IMR-90 (cell line): ENCODE data around the gene CYB561D1. TPM values are rescaled to one million over a fixed set of nuclear protein-coding genes. Genes with fewer than 3 reads are reported as not detected.

Experiments used
- ATAC-seq: fragments of 200-7000 bp; cut with Tn5 transposase; 2 replicates; pipeline ENCODE4 v1.9.1; 2020; ENCODE audit warnings: low read depth, mild to moderate bottlenecking, moderate library complexity
- BruUV-seq: library from RNA; stranded (reverse); fragments of 400-500 nt; replicated peaks from 2 replicates; lab custom pipeline; 2021; lab: Mats Ljungman, UMichigan
- CTCF ChIA-PET: fragments of 300-600 bp; formaldehyde crosslinking; extraction: SDS; loops from one replicate; lab custom pipeline; 2021; ENCODE audit warnings: antibody characterized with exemption; lab: Yijun Ruan, JAX
- POLR2A ChIA-PET: fragments of 300-600 bp; sonication (Branson Sonifier 250); formaldehyde crosslinking; loops from one replicate; lab custom pipeline; 2022; ENCODE audit warnings: antibody characterized with exemption; ENCODE audit not compliant: unreplicated experiment; lab: Charles Lee
- DNase-seq: peaks from one replicate; pipeline ENCODE4 v3.0.0; 2013
- H2AFZ ChIP-seq: replicated peaks from 2 replicates; pipeline ENCODE3; 2013; ENCODE audit warnings: low read length, mild to moderate bottlenecking; ENCODE audit not compliant: poor library complexity
- H2AK5ac ChIP-seq: 2 replicates; pipeline ENCODE4 v1.6.1; 2013; ENCODE audit warnings: low read depth, low read length, inconsistent platforms
- H2AK9ac ChIP-seq: replicated peaks from 2 replicates; pipeline ENCODE3; 2013; ENCODE audit warnings: mild to moderate bottlenecking, low read depth, low read length, moderate library complexity; ENCODE audit not compliant: poor library complexity
- H2BK120ac ChIP-seq: 2 replicates; pipeline ENCODE4 v1.6.1; 2013; ENCODE audit warnings: low read depth, low read length, inconsistent platforms
- H2BK15ac ChIP-seq: 3 replicates; pipeline ENCODE4 v1.6.1; 2013; ENCODE audit warnings: low read depth, low read length, inconsistent platforms
- H2BK20ac ChIP-seq: 2 replicates; pipeline ENCODE4 v1.6.1; 2013; ENCODE audit warnings: low read depth, mild to moderate bottlenecking, inconsistent platforms, low read length, moderate library complexity
- H2BK5ac ChIP-seq: 2 replicates; pipeline ENCODE4 v1.6.1; 2013; ENCODE audit warnings: mild to moderate bottlenecking, low read depth, low read length, inconsistent platforms; ENCODE audit not compliant: poor library complexity, severe bottlenecking
- H3K14ac ChIP-seq: replicated peaks from 2 replicates; pipeline ENCODE4 v1.6.1; 2013; ENCODE audit warnings: low read depth, low read length, inconsistent platforms
- H3K18ac ChIP-seq: 2 replicates; pipeline ENCODE4 v1.6.1; 2013; ENCODE audit warnings: low read depth, low read length, control low read depth
- H3K23ac ChIP-seq: 2 replicates; pipeline ENCODE4 v1.6.1; 2013; ENCODE audit warnings: low read depth, low read length, inconsistent platforms
- H3K27ac ChIP-seq: 2 replicates; pipeline ENCODE4 v1.5.1; 2013; ENCODE audit warnings: mild to moderate bottlenecking, control low read depth, low read length; ENCODE audit not compliant: insufficient read depth
- H3K27me3 ChIP-seq: 2 replicates; pipeline ENCODE4 v1.6.1; 2013; ENCODE audit warnings: low read length; ENCODE audit not compliant: control insufficient read depth, insufficient read depth
- H3K36me3 ChIP-seq: 2 replicates; pipeline ENCODE4 v1.6.1; 2013; ENCODE audit warnings: low read length, mixed read lengths; ENCODE audit not compliant: control insufficient read depth, insufficient read depth
- H3K4ac ChIP-seq: 2 replicates; pipeline ENCODE4 v1.6.1; 2013; ENCODE audit warnings: low read depth, low read length, inconsistent platforms
- H3K4me1 ChIP-seq: 2 replicates; pipeline ENCODE4 v1.6.1; 2013; ENCODE audit warnings: low read length, mixed read lengths; ENCODE audit not compliant: control insufficient read depth, insufficient read depth
- H3K4me2 ChIP-seq: 2 replicates; pipeline ENCODE4 v1.6.1; 2013; ENCODE audit warnings: low read depth, mild to moderate bottlenecking, control low read depth, low read length, moderate library complexity
- H3K4me3 ChIP-seq: 2 replicates; pipeline ENCODE4 v1.5.1; 2013; ENCODE audit warnings: low read depth, mild to moderate bottlenecking, control low read depth, low read length, moderate library complexity; ENCODE audit not compliant: insufficient read depth
- H3K56ac ChIP-seq: 2 replicates; pipeline ENCODE4 v1.6.1; 2013; ENCODE audit warnings: low read length, inconsistent platforms; ENCODE audit not compliant: insufficient read depth; ENCODE audit errors: extremely low read depth
- H3K79me1 ChIP-seq, 2 experiments: 2 replicates each; pipeline ENCODE4 v1.6.1; 2013; ENCODE audit warnings: low read length in 2 of 2, inconsistent platforms in 1 of 2, low read depth in 1 of 2
- H3K9ac ChIP-seq: 2 replicates; pipeline ENCODE4 v1.6.1; 2013; ENCODE audit warnings: low read depth, low read length, control low read depth
- H3K9me1 ChIP-seq: 2 replicates; pipeline ENCODE4 v1.6.1; 2013; ENCODE audit warnings: low read length, inconsistent platforms; ENCODE audit not compliant: insufficient read depth
- H3K9me3 ChIP-seq: 2 replicates; pipeline ENCODE4 v1.6.1; 2013; ENCODE audit warnings: low read length; ENCODE audit not compliant: control insufficient read depth, insufficient read depth
- H4K20me1 ChIP-seq: 2 replicates; pipeline ENCODE4 v1.6.1; 2013; ENCODE audit warnings: low read length, inconsistent platforms; ENCODE audit not compliant: insufficient read depth
- H4K5ac ChIP-seq: 2 replicates; pipeline ENCODE4 v1.6.1; 2013; ENCODE audit warnings: mild to moderate bottlenecking, low read depth, low read length, control low read depth
- H4K8ac ChIP-seq, 2 experiments: 2 replicates each; pipeline ENCODE4 v1.6.1; 2013; ENCODE audit warnings: low read depth in 2 of 2, low read length in 2 of 2, control low read depth in 1 of 2, inconsistent platforms in 1 of 2
- H4K91ac ChIP-seq: 2 replicates; pipeline ENCODE4 v1.6.1; 2013; ENCODE audit warnings: low read depth, low read length, inconsistent platforms; ENCODE audit not compliant: insufficient read depth
- BHLHE40 ChIP-seq: fragments of 150-350 bp; IDR thresholded peaks from 2 replicates; pipeline ENCODE4 v1.6.1; 2016; ENCODE audit warnings: mild to moderate bottlenecking, low read depth, low read length
- CEBPB ChIP-seq: IDR thresholded peaks from 2 replicates; pipeline ENCODE4 v1.6.1; 2012; ENCODE audit warnings: low read depth, low read length, improper control_type of control experiment
- CHD1 ChIP-seq: IDR thresholded peaks from 2 replicates; pipeline ENCODE4 v1.6.1; 2012; ENCODE audit warnings: low read depth, low read length, improper control_type of control experiment
- CTCF ChIP-seq: conservative IDR thresholded peaks from 2 replicates; pipeline ENCODE4 v1.5.1; 2012; ENCODE audit warnings: mild to moderate bottlenecking, low read depth, low read length, improper control_type of control experiment
- ELK1 ChIP-seq: fragments of 150-350 bp; IDR thresholded peaks from 2 replicates; pipeline ENCODE4 v1.6.1; 2016; ENCODE audit warnings: low read depth, mild to moderate bottlenecking, low read length, moderate library complexity, borderline replicate concordance
- FOS ChIP-seq: fragments of 150-350 bp; IDR thresholded peaks from 2 replicates; pipeline ENCODE4 v1.6.1; 2016; ENCODE audit warnings: low read depth, low read length
- MAFK ChIP-seq: IDR thresholded peaks from 2 replicates; pipeline ENCODE4 v1.6.1; 2012; ENCODE audit warnings: low read depth, low read length, improper control_type of control experiment
- MAZ ChIP-seq: IDR thresholded peaks from 2 replicates; pipeline ENCODE4 v1.6.1; 2012; ENCODE audit warnings: low read depth, mild to moderate bottlenecking, low read length, improper control_type of control experiment, moderate library complexity, borderline replicate concordance
- MXI1 ChIP-seq: IDR thresholded peaks from 2 replicates; pipeline ENCODE4 v1.6.1; 2012; ENCODE audit warnings: low read depth, mild to moderate bottlenecking, low read length, moderate library complexity, borderline replicate concordance
- NFE2L2 ChIP-seq: fragments of 150-350 bp; IDR thresholded peaks from 2 replicates; pipeline ENCODE4 v1.6.1; 2016; ENCODE audit warnings: low read depth, mild to moderate bottlenecking, low read length
- POLR2A ChIP-seq: IDR thresholded peaks from 2 replicates; pipeline ENCODE4 v1.6.1; 2012; ENCODE audit warnings: mild to moderate bottlenecking, low read depth, low read length
- RAD21 ChIP-seq: IDR thresholded peaks from 2 replicates; pipeline ENCODE4 v1.6.1; 2012; ENCODE audit warnings: low read length, improper control_type of control experiment
- RCOR1 ChIP-seq: IDR thresholded peaks from 2 replicates; pipeline ENCODE4 v1.6.1; 2012; ENCODE audit warnings: mild to moderate bottlenecking, low read length, improper control_type of control experiment; ENCODE audit not compliant: insufficient replicate concordance
- RFX5 ChIP-seq: IDR thresholded peaks from 2 replicates; pipeline ENCODE4 v1.8.0; 2012; ENCODE audit warnings: low read depth, mild to moderate bottlenecking, low read length, moderate library complexity
- SMC3 ChIP-seq: fragments of 150-350 bp; IDR thresholded peaks from 2 replicates; pipeline ENCODE4 v1.6.1; 2016; ENCODE audit warnings: low read depth, mild to moderate bottlenecking, antibody characterized with exemption, low read length, moderate library complexity
- USF2 ChIP-seq: fragments of 150-350 bp; IDR thresholded peaks from 2 replicates; pipeline ENCODE4 v1.6.1; 2017; ENCODE audit warnings: mild to moderate bottlenecking, antibody characterized with exemption, low read length, low read depth
- WGBS, 2 experiments: methylation state at CpG; one replicate each; pipeline versions ENCODE4 v1.1.5 to v1.1.7; 2013; ENCODE audit warnings: missing lambda C conversion rate in 2 of 2; ENCODE audit not compliant: insufficient read length in 1 of 2; ENCODE audit errors: extremely low coverage in 2 of 2; 5-methylcytosine and 5-hydroxymethylcytosine counted together
- dilution Hi-C: fragments of 300-500 bp; cut with HindIII; formaldehyde crosslinking; loops from one replicate; pipeline ENCODE4 v1.14.3; 2018; ENCODE audit warnings: low sequenced_read_pairs; ENCODE audit not compliant: unreplicated experiment
- in situ Hi-C: fragments of 300-500 bp; cut with MboI; formaldehyde crosslinking; loops from 3 replicates; pipeline ENCODE4 v1.14.3; 2019; ENCODE audit warnings: low sequenced_read_pairs, inconsistent platforms, mixed read lengths
- intact Hi-C: fragments of 100-400 bp; cut with micrococcal nuclease; formaldehyde crosslinking; loops from 2 replicates; pipeline ENCODE4 v1.10.0; 2022
- polyA plus RNA-seq, 3 experiments: library from polyadenylated mRNA; depleted of rRNA; stranded (reverse); fragments of >200 nt; gene quantifications; 2 replicates each; pipeline ENCODE4 v1.2.3, GENCODE V29; 2012; ENCODE audit warnings: low replicate concordance in 1 of 3
- total RNA-seq: library from RNA; depleted of rRNA; stranded (reverse); fragments of >200 nt; gene quantifications from 2 replicates; pipeline ENCODE4 v1.2.3, GENCODE V29; 2012

Gene CYB561D1
- total and polyA plus RNA-seq, 2 of the 4 experiments (the other 2 are of a cell fraction) = 5.7 to 8.1 TPM

- Histone ChIP-seq H3K56ac (no peak overlapping the region), H4K8ac (no peak overlapping the region), H2BK20ac (no peak overlapping the region), H4K5ac (no peak overlapping the region), H3K4me2 (no peak overlapping the region), H2BK120ac (no peak overlapping the region), H3K18ac (no peak overlapping the region), H2BK5ac (no peak overlapping the region), H2BK15ac (no peak overlapping the region), H4K91ac (no peak overlapping the region), H3K4me3 (no peak overlapping the region), H3K9me1 (peaks cover 25% of the 10 kb centered on the region), H3K27me3 (peaks cover 3% of the 10 kb centered on the region; the same call in 1 of the 2 replicates), H3K9me3 (no peaks in the 10 kb centered on the region), H3K79me1 (peaks cover 0 to 24% of the 10 kb centered on the region in 2 experiments; a peak in 2 of 4 replicates), H2AK9ac (no peak overlapping the region), H3K4ac (no peak overlapping the region), H4K20me1 (peaks cover 9% of the 10 kb centered on the region), H2AFZ (no peak overlapping the region), H3K23ac (no peak overlapping the region), H3K4me1 (peaks cover 28% of the 10 kb centered on the region), H3K14ac (no peak overlapping the region), H3K36me3 (peaks cover 2% of the 10 kb centered on the region; the same call in 1 of the 2 replicates), H3K27ac (no peak overlapping the region), H2AK5ac (no peak overlapping the region), H3K9ac (no peak overlapping the region)
- ChIA-PET CTCF (no interaction called here), POLR2A (no interaction called here)
- no CpG with 5 or more reads among the region's 5 CpGs for WGBS, 2 experiments
- no TSS peak for BruUV-seq
- no peak for ATAC-seq
- TF ChIP-seq RAD21 = no peak
- TF ChIP-seq CEBPB = no peak
- no peak for TF ChIP-seq CTCF
- TF ChIP-seq MXI1 = no peak
- TF ChIP-seq SMC3 = no peak
- TF ChIP-seq POLR2A = no peak
- TF ChIP-seq RFX5 = no peak
- TF ChIP-seq RCOR1 = no peak
- TF ChIP-seq BHLHE40 = no peak
- TF ChIP-seq ELK1 = no peak
- TF ChIP-seq CHD1 = no peak
- no peak for TF ChIP-seq USF2
- no peak for TF ChIP-seq MAZ
- TF ChIP-seq NFE2L2 = no peak
- no peak for TF ChIP-seq MAFK
- TF ChIP-seq FOS = no peak
- dilution Hi-C loops = no loop called here
- DNase-seq = no peak
- intact Hi-C loops = no loop called here
- in situ Hi-C loops = no loop called here
Observed at GRCh38 chr1:109503935-109504334, 10.0 kb downstream of the CYB561D1 start.
